Measurements from ENCODE around the gene TLL1. TPM values are rescaled to one million over a fixed set of nuclear protein-coding genes. Genes with fewer than 3 reads are reported as not detected.
A peak's percentile ranks its signal among the peaks of the same experiment; 100 is the strongest.

Gene TLL1
- total RNA-seq, 2 experiments from 2014 or later = not detected

DNA sequence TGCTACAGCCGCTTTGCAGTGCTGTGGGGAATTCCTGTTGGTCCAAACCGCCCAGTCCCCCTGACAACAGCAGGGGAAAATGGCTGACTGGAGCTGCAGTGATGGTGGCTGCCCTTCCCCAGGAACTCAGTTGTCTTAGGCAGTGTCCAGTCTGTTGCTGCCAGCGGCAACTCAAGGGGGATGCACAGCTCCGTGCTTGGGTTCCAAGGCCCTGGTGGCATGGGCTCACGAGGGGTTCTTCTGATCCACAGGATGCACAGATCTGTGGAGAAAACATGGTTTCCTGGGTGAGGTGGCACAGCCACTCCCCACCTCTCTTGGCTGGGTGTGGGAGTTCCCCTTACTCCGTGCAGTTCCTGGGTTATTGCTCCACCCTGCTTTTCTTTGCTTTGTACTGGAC lies 261.2 kb downstream of the TLL1 start:
- Mint-ChIP-seq H3K4me1 (ENCODE audit: low read depth) (no peaks in the 10 kb centered on the region), H3K27ac (no peak overlapping the region), H3K9me3 (peaks cover 4% of the 10 kb centered on the region), H3K4me3 (no peak overlapping the region), H3K36me3 (ENCODE audit: low read depth) (no peaks in the 10 kb centered on the region), H3K27me3 (no peaks in the 10 kb centered on the region)
- TF ChIP-seq CTCF (IDR thresholded peaks at IDR 0.05) = no peak
- intact Hi-C loops (cut with micrococcal nuclease) = no loop called here
- POLR2A ChIA-PET = no interaction called here
- ATAC-seq (no peak), DNase-seq (no peak)
- CTCF ChIA-PET = no interaction called here

DNA sequence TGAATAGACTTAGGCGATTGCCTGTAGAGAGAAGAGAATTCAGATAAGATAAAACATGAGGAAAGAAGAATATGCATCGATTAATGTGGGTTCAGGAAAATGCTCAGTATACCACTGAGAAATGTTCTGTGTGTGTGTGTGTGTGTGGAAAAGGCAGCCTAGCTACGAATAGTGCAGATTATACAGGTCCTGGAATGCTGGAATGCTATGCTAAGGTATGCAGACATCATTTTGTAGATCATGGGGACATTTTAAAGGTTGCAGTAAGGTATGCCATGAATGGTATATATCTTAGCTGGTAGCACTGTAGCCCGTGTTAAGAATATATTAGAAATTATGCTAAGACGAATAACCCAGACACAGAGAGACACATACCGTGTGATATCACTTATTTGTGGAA lies 267.9 kb downstream of the TLL1 start:
- Mint-ChIP-seq H3K36me3 (ENCODE audit: low read depth) (no peaks in the 10 kb centered on the region), H3K4me3 (no peak overlapping the region), H3K27me3 (no peaks in the 10 kb centered on the region), H3K27ac (no peak overlapping the region), H3K9me3 (no peaks in the 10 kb centered on the region), H3K4me1 (ENCODE audit: low read depth) (no peaks in the 10 kb centered on the region)
- intact Hi-C loops (cut with micrococcal nuclease) = no loop called here
- DNase-seq (no peak), ATAC-seq (no peak)
- CTCF ChIA-PET = no interaction called here
- POLR2A ChIA-PET = no interaction called here
- no peak for TF ChIP-seq CTCF (IDR thresholded peaks at IDR 0.05)

- Mint-ChIP-seq H3K27me3 (no peaks in the 10 kb centered on the region), H3K36me3 (ENCODE audit: low read depth) (no peaks in the 10 kb centered on the region), H3K9me3 (no peaks in the 10 kb centered on the region), H3K27ac (no peak overlapping the region), H3K4me3 (no peak overlapping the region), H3K4me1 (ENCODE audit: low read depth) (no peaks in the 10 kb centered on the region)
- ChIA-PET POLR2A (no interaction called here), CTCF (no interaction called here)
- DNase-seq (peak; percentile 20), ATAC-seq (no peak)
- TF ChIP-seq CTCF (IDR thresholded peaks at IDR 0.05) = no peak
- intact Hi-C loops (cut with micrococcal nuclease) = no loop called here
Measured at GRCh38 chr4:166143227-166143626, 270.2 kb downstream of the TLL1 start.

GRCh38 chr4:166144607-166145006 lies 271.6 kb downstream of the TLL1 start:
- Mint-ChIP-seq H3K4me1 (ENCODE audit: low read depth) (no peaks in the 10 kb centered on the region), H3K9me3 (no peaks in the 10 kb centered on the region), H3K36me3 (ENCODE audit: low read depth) (no peaks in the 10 kb centered on the region), H3K27ac (no peak overlapping the region), H3K27me3 (no peaks in the 10 kb centered on the region), H3K4me3 (no peak overlapping the region)
- DNase-seq = no peak
- intact Hi-C loops (cut with micrococcal nuclease) = no loop called here
- CTCF ChIA-PET = no interaction called here
- no peak for ATAC-seq
- POLR2A ChIA-PET = no interaction called here
- no peak for TF ChIP-seq CTCF (IDR thresholded peaks at IDR 0.05)

DNA sequence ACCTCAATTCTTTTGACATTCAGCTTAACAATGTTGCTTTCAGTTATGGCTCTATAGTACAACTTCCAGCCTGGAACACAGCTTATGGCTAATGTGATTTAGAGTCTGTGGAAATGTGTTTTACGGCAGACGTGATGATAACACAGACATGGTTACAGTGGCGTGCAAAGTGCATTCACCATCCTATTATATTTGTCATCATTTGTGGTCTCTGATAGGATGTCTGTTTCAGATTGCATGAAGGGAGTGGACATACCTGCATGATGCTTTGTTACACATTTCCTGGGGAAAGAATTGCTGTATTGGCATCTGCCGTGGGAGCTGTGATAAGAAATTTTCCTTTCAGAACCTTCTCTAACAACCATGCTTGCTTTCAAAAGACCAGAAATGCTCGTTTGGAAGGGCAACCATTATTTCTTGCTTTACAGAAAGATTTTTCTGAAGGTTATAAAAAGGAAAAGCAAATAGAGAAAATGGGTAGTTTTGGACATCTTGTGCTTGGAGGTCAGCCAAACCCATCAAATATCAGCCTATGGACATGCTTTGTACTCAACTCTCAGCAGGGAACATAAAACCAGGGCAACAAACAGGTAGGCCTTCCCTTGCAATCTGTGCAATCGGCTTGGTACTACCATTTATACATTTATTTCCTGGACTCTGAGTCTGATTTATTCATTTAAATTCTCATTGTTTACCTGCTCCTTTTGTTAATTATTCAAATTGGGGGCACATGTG lies 273.9 kb downstream of the TLL1 start:
- Mint-ChIP-seq H3K4me1 (ENCODE audit: low read depth) (no peaks in the 10 kb centered on the region), H3K9me3 (no peaks in the 10 kb centered on the region), H3K36me3 (ENCODE audit: low read depth) (no peaks in the 10 kb centered on the region), H3K27ac (no peak overlapping the region), H3K27me3 (no peaks in the 10 kb centered on the region), H3K4me3 (no peak overlapping the region)
- ATAC-seq (no peak), DNase-seq (no peak)
- intact Hi-C loops (cut with micrococcal nuclease) = no loop called here
- POLR2A ChIA-PET = no interaction called here
- CTCF ChIA-PET = no interaction called here
- TF ChIP-seq CTCF (IDR thresholded peaks at IDR 0.05) = no peak
